Omental fat pad (tissue), 4 donors: ENCODE measurements around the gene CDK5RAP2. TPM values are rescaled to one million over a fixed set of nuclear protein-coding genes. Genes with fewer than 3 reads are reported as not detected.

ENCODE experiments used
- ATAC-seq: fragments of 150-250 bp; one replicate; pipeline ENCODE4 v1.9.1; 2016; ENCODE audit warnings: mild to moderate bottlenecking, moderate library complexity; ENCODE audit not compliant: low FRiP score
- DNase-seq: peaks from one replicate; pipeline ENCODE4 v3.0.0-alpha.2; 2019; ENCODE audit warnings: low spot score
- total RNA-seq, 4 donors: library from RNA; depleted of rRNA; stranded (reverse); fragments of >200 nt; gene quantifications; one replicate each; pipeline ENCODE4 v1.1.0, GENCODE V29; 2016
- TF ChIP-seq, protein P1 (sequence below), 3 donors: fragments of 450-650 bp; IDR thresholded peaks; one replicate each; pipeline ENCODE4 v1.5.1; 2016 to 2017; ENCODE audit warnings: antibody characterized with exemption in 3 of 3, mild to moderate bottlenecking in 3 of 3, moderate library complexity in 2 of 3

CDK5RAP2 gene
- total RNA-seq, 4 donors from 2014 or later = 32.8 to 47.6 (median 39.4) TPM

DNA sequence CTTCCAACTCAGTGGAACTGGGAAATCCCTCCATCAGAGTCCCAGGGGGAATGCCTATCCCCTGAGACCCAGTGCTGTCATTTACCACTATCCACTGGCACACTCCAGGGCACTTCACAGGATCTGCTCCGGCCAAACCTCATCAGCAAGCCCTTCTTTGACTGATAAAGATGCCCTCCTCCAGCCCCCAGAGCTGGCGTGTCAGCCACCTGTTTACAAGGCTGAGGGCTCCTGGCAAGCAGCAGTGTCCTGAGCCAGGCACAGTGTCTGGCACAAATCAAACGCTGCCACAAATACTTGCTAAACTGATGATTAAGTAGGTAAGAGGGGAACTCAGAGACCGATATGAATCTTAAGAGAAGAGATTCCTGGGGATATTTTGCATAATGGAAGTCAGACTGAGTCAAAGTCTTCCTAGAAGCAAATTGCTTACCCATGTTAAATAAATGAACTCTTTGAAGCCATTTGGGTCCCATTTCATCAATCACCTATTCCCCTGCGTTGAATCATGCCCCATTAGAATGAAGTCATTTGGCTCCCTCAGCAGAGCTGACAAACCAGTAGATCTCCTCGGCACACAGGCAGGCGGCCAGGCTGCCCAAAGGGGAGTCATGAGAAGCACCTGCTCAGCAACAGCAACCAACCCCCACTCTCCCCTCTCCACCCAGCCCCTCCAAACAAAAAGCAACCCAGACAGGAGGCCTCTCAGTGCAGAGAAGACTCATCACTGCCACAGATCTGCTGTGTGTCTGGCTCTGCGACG, 97.4 kb downstream of the CDK5RAP2 start:
- TF ChIP-seq, protein P1, sequence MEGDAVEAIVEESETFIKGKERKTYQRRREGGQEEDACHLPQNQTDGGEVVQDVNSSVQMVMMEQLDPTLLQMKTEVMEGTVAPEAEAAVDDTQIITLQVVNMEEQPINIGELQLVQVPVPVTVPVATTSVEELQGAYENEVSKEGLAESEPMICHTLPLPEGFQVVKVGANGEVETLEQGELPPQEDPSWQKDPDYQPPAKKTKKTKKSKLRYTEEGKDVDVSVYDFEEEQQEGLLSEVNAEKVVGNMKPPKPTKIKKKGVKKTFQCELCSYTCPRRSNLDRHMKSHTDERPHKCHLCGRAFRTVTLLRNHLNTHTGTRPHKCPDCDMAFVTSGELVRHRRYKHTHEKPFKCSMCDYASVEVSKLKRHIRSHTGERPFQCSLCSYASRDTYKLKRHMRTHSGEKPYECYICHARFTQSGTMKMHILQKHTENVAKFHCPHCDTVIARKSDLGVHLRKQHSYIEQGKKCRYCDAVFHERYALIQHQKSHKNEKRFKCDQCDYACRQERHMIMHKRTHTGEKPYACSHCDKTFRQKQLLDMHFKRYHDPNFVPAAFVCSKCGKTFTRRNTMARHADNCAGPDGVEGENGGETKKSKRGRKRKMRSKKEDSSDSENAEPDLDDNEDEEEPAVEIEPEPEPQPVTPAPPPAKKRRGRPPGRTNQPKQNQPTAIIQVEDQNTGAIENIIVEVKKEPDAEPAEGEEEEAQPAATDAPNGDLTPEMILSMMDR (IDR thresholded peaks at IDR 0.05) = no peak
- DNase-seq (no peak), ATAC-seq (peak; percentile 50)

DNA sequence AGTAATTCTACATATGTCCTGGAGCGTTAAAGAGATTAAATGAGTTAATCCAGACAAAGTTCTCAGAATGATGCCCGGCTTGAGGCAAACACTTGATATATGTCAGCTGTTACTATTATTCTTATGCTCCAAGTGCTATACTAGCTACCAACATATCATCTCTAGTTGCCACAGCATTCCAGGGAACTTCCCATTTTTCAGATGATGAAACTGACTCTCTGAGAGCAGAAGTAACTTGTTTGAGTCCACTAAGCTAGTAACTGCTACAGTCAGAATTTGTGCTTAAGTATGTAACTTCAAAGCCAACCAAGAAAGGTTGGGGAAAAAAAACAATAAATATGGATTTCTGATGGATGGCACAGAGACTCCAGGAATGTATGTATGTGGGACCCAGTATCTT, 98.1 kb downstream of the CDK5RAP2 start:
- DNase-seq (no peak), ATAC-seq (no peak)
- TF ChIP-seq, protein P1 (IDR thresholded peaks at IDR 0.05) = no peak

DNA sequence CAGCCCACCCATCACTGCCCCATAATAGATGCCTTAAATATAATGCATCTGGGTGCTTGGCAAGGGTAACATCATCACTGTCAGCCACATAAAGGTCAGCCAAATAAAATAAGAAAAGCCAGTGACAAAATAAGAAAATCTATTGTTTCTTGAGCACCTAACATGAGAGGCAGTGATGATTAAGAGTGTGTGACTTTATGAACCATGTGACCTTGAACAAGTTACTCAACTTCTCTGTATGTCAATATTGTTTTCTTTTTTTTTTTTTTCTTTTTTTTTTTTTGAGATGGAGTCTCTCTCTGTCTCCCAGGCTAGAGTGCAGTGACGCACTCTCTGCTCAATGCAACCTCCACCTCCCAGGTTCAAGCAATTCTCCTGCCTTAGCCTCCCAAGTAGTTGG, 98.7 kb downstream of the CDK5RAP2 start:
- TF ChIP-seq, protein P1 (IDR thresholded peaks at IDR 0.05) = no peak
- ATAC-seq (no peak), DNase-seq (no peak)

DNA sequence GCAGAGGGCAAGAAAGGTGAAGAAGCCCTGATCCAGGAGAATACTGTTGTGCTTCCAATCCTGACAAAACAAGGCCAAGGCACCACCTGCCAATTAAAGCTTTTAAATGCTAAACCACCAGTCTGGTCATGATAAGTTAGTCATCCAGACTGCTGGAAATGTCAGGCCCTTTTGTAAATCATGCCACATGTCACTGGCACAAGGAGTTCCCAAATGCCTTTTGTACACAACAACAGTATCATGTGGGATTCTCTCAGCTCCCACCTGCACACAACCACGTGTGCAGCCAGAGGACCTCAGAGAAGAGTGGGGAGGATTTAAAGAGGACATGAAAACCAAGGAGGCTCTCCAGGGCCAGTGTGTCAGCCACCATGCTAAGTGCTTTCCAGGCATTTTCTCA, 99.3 kb downstream of the CDK5RAP2 start:
- ATAC-seq (no peak), DNase-seq (no peak)
- TF ChIP-seq, protein P1 (IDR thresholded peaks at IDR 0.05) = no peak

DNA sequence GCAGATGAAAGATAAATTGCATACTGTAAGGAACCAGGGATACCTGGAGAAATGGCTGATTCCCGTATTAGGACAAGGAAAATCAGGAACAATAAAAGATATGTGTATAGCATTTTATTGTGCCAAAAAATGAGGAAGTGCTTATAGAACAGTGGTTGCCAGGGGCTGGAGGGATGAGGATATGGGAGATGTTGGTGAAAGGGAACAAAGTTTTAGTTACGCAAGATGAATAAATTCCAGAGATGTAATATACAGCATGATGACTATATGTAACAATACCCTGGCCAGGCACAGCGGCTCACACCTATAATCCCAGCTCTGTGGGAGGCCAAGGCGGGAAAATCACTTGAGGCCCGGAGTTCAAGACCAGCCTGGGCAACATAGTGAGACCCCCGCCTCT, 101.8 kb downstream of the CDK5RAP2 start:
- TF ChIP-seq, protein P1 (IDR thresholded peaks at IDR 0.05) = no peak
- ATAC-seq = no peak
- DNase-seq = no peak

DNA sequence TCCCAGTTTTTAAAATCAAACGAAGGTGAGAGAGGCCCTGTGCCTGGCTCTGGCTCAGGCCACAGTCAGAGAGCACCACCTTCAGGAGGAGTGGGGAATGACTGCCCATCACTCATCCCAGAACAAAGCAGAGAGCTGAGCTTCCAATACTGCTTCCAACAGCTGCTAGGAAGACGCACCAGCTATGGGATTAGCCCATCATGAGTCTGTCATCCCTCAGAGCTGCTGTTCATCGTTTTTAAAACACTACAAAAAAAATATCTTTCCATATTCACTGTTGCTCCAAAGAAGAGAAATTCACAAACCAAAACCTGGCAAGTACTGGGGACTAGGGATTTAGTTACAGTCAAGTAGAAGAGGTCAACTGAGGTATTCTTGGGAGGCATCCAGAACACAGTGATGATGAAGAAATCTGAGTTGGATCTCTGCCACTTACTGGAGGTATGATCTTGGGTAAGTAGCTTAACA, 102.4 kb downstream of the CDK5RAP2 start:
- ATAC-seq (peak; percentile 88), DNase-seq (peak; percentile 42)
- TF ChIP-seq, protein P1 (IDR thresholded peaks at IDR 0.05) = peak in 1 of 3 donors; percentile 89

DNA sequence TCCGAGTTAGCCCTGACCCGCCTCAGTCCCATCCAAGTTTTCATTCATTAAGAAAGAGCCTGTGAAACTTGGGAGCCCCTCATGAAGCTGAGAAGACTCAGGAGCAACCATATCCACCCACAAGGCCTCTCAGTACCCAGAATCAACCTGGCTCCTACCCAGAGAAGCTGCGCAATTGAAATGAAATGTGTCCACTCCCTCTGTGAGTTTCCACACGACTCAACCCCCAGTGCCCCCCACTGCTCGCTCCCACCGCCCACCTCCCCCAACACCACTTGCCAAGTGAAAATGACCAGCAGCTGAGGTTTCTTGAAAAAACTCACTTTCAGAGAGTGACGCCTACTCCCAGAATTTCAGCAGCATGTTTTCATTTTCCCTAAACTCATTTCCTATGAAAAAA, 104.6 kb downstream of the CDK5RAP2 start:
- DNase-seq (peak; percentile 41), ATAC-seq (peak; percentile 79)
- TF ChIP-seq, protein P1 (IDR thresholded peaks at IDR 0.05) = no peak
